Mesendoderm (in vitro differentiated cells): Measurements from ENCODE around the gene CD22.

Experiments
- DNase-seq: peaks from one replicate; pipeline ENCODE4 v3.0.0; 2013
- H2AK5ac ChIP-seq: 2 replicates; pipeline ENCODE4 v1.6.1; 2013; ENCODE audit warnings: low read length, inconsistent platforms
- H2BK120ac ChIP-seq: 2 replicates; pipeline ENCODE4 v1.6.1; 2013; ENCODE audit warnings: low read depth, mild to moderate bottlenecking, low read length, moderate library complexity, mixed read lengths
- H2BK15ac ChIP-seq: replicated peaks from 2 replicates; pipeline ENCODE4 v1.6.1; 2013; ENCODE audit warnings: low read depth, mild to moderate bottlenecking, moderate library complexity
- H2BK5ac ChIP-seq: 2 replicates; pipeline ENCODE4 v1.6.1; 2013; ENCODE audit warnings: low read length, inconsistent platforms
- H3K18ac ChIP-seq: 2 replicates; pipeline ENCODE4 v1.6.1; 2013; ENCODE audit warnings: mild to moderate bottlenecking, low read length, mixed read lengths
- H3K23ac ChIP-seq: one replicate; pipeline ENCODE4 v1.6.1; 2013; ENCODE audit warnings: low read length
- H3K27ac ChIP-seq: 2 replicates; pipeline ENCODE4 v1.5.1; 2013; ENCODE audit warnings: low read depth, mild to moderate bottlenecking, inconsistent platforms, low read length, moderate library complexity
- H3K27me3 ChIP-seq: 2 replicates; pipeline ENCODE4 v1.6.1; 2013; ENCODE audit warnings: low read length, control low read depth, mild to moderate bottlenecking, inconsistent platforms; ENCODE audit not compliant: insufficient read depth, poor library complexity
- H3K36me3 ChIP-seq: 2 replicates; pipeline ENCODE4 v1.6.1; 2013; ENCODE audit warnings: low read length, inconsistent platforms; ENCODE audit not compliant: control insufficient read depth, insufficient read depth
- H3K4ac ChIP-seq: one replicate; pipeline ENCODE4 v1.6.1; 2013; ENCODE audit warnings: low read depth, mild to moderate bottlenecking, low read length, moderate library complexity
- H3K4me1 ChIP-seq: 2 replicates; pipeline ENCODE4 v1.6.1; 2013; ENCODE audit warnings: low read depth, low read length, inconsistent platforms; ENCODE audit not compliant: control insufficient read depth
- H3K4me2 ChIP-seq: 2 replicates; pipeline ENCODE4 v1.6.1; 2013; ENCODE audit warnings: low read length
- H3K4me3 ChIP-seq: 2 replicates; pipeline ENCODE4 v1.5.1; 2013; ENCODE audit warnings: mild to moderate bottlenecking, low read length
- H3K56ac ChIP-seq: one replicate; pipeline ENCODE4 v1.6.1; 2013; ENCODE audit warnings: low read length
- H3K79me1 ChIP-seq: 2 replicates; pipeline ENCODE4 v1.6.1; 2013; ENCODE audit warnings: low read length, inconsistent platforms
- H3K79me2 ChIP-seq: 2 replicates; pipeline ENCODE4 v1.6.1; 2013; ENCODE audit warnings: mild to moderate bottlenecking, low read length; ENCODE audit not compliant: control insufficient read depth, insufficient read depth
- H3K9ac ChIP-seq: 2 replicates; pipeline ENCODE4 v1.6.1; 2013; ENCODE audit warnings: low read length, inconsistent platforms
- H4K5ac ChIP-seq: one replicate; pipeline ENCODE4 v1.6.1; 2013; ENCODE audit warnings: low read length
- H4K8ac ChIP-seq: one replicate; pipeline ENCODE4 v1.6.1; 2013; ENCODE audit warnings: low read depth, mild to moderate bottlenecking, control low read depth, low read length, moderate library complexity
- WGBS: extraction: QIAGEN DNeasy Blood & Tissue Kit; methylation state at CpG from one replicate; pipeline ENCODE4 v1.1.7; 2013; ENCODE audit warnings: low lambda C conversion rate, missing lambda C conversion rate; ENCODE audit not compliant: insufficient coverage; ENCODE audit errors: extremely low coverage; 5-methylcytosine and 5-hydroxymethylcytosine counted together

The CD22 gene

GRCh38 chr19:35360880-35361420, 32.0 kb downstream of the CD22 start:
- no peaks in the 10 kb centered on the region for H3K4me1 ChIP-seq
- H2BK5ac ChIP-seq = no peak overlapping the region
- H3K23ac ChIP-seq = no peak overlapping the region
- no peaks in the 10 kb centered on the region for H3K27me3 ChIP-seq
- H3K9ac ChIP-seq = no peak overlapping the region
- H3K4me3 ChIP-seq = no peak overlapping the region
- no peak overlapping the region for H3K4me2 ChIP-seq
- H3K56ac ChIP-seq = no peak overlapping the region
- no peak overlapping the region for H3K4ac ChIP-seq
- H3K36me3 ChIP-seq = no peaks in the 10 kb centered on the region
- H3K27ac ChIP-seq = no peak overlapping the region
- H2BK120ac ChIP-seq = no peak overlapping the region
- no peaks in the 10 kb centered on the region for H3K79me1 ChIP-seq
- H4K8ac ChIP-seq = no peak overlapping the region
- H3K79me2 ChIP-seq = no peaks in the 10 kb centered on the region
- DNase-seq = no peak
- no CpG with 5 or more reads among the region's 5 CpGs for WGBS
- H4K5ac ChIP-seq = no peak overlapping the region
- no peak overlapping the region for H3K18ac ChIP-seq
- no peak overlapping the region for H2BK15ac ChIP-seq
- no peak overlapping the region for H2AK5ac ChIP-seq

- H3K56ac ChIP-seq = no peak overlapping the region
- no peaks in the 10 kb centered on the region for H3K4me1 ChIP-seq
- H4K8ac ChIP-seq = no peak overlapping the region
- H2AK5ac ChIP-seq = no peak overlapping the region
- no CpG with 5 or more reads among the region's 14 CpGs for WGBS
- DNase-seq = no peak
- no peak overlapping the region for H2BK120ac ChIP-seq
- no peaks in the 10 kb centered on the region for H3K79me1 ChIP-seq
- H3K9ac ChIP-seq = no peak overlapping the region
- no peak overlapping the region for H2BK15ac ChIP-seq
- H3K4ac ChIP-seq = no peak overlapping the region
- H2BK5ac ChIP-seq = no peak overlapping the region
- H3K27ac ChIP-seq = no peak overlapping the region
- no peak overlapping the region for H4K5ac ChIP-seq
- no peak overlapping the region for H3K4me3 ChIP-seq
- H3K18ac ChIP-seq = no peak overlapping the region
- H3K23ac ChIP-seq = no peak overlapping the region
- no peaks in the 10 kb centered on the region for H3K36me3 ChIP-seq
- H3K27me3 ChIP-seq = no peaks in the 10 kb centered on the region
- H3K79me2 ChIP-seq = no peaks in the 10 kb centered on the region
- H3K4me2 ChIP-seq = no peak overlapping the region
Observed at GRCh38 chr19:35362261-35363000, 33.4 kb downstream of the CD22 start.

DNA sequence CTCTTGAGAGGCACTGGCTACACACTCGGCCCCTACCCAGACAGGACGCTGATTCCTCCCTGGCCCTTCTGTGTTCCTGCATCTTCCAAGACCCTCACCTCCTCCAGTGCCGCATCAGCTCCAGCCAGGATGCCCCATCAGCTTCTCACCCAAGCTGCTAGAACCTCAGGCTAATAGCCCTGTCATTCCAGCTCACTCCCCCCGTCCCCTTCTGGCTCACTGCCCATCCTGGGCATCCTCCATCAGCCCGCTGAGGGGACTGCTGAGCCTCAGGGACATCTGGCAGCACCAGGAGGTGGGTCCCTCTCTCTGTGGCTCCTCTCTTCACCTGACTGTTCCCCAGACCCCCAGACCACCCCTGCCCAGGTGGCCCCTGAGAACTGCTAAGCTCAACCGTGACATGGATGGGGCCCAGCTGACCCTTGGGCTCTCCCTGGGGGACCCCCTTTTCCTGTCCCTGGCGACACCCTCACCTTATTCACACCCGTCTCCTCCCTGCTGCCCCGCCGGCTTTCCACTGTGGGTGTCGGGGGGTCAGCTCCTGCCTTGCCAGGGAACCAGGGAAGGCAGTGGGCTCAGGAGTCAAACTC, 34.1 kb downstream of the CD22 start:
- DNase-seq = no peak
- Histone ChIP-seq H3K79me1 (no peaks in the 10 kb centered on the region), H3K56ac (no peak overlapping the region), H4K5ac (no peak overlapping the region), H3K9ac (no peak overlapping the region), H2AK5ac (no peak overlapping the region), H3K23ac (no peak overlapping the region), H3K79me2 (no peaks in the 10 kb centered on the region), H3K18ac (no peak overlapping the region), H3K4me2 (no peak overlapping the region), H3K4ac (no peak overlapping the region), H3K4me3 (no peak overlapping the region), H2BK5ac (no peak overlapping the region), H2BK15ac (no peak overlapping the region), H3K36me3 (no peaks in the 10 kb centered on the region), H3K27me3 (no peaks in the 10 kb centered on the region), H2BK120ac (no peak overlapping the region), H3K27ac (no peak overlapping the region), H4K8ac (no peak overlapping the region), H3K4me1 (no peaks in the 10 kb centered on the region)
- no CpG with 5 or more reads among the region's 11 CpGs for WGBS

DNA sequence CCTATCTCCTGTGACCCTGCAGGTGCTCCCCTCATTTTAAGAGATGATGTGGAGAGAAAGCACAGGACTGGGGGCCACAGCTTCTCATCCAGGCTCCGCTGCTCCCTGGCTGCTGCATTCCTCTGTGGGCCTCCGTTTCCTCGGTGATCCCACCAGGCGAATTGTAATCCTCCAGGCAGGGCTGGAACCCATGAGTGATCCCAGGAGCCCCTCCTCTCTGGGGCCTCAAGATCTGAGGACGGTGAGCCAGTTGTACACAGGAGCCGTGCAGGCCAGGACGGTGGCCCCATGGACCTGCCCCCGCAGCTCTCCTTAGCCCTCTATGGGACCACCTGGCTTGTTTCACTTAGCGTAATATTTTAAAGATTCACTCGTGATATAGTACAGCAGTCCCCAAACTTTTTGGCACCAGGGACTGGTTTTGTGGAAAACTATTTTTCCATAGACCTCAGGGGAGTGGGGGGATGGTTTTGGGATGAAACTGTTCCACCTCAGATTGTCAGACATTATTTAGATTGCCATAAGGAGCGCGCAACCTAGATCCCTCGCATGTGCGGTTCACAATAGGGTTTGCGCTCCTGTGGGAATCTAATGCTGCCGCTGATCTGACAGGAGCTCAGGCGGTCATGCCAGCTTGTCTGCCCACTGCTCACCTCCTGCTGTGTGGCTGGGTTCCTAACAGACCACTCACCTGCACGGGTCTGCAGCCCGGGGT, 34.9 kb downstream of the CD22 start:
- Histone ChIP-seq H3K18ac (no peak overlapping the region), H3K4me2 (no peak overlapping the region), H3K4ac (no peak overlapping the region), H3K27me3 (no peaks in the 10 kb centered on the region), H4K8ac (no peak overlapping the region), H3K27ac (no peak overlapping the region), H2BK120ac (no peak overlapping the region), H3K4me1 (no peaks in the 10 kb centered on the region), H3K23ac (no peak overlapping the region), H3K56ac (no peak overlapping the region), H2BK15ac (no peak overlapping the region), H3K36me3 (no peaks in the 10 kb centered on the region), H3K4me3 (no peak overlapping the region), H2AK5ac (no peak overlapping the region), H3K79me2 (no peaks in the 10 kb centered on the region), H3K79me1 (no peaks in the 10 kb centered on the region), H2BK5ac (no peak overlapping the region), H3K9ac (no peak overlapping the region), H4K5ac (no peak overlapping the region)
- DNase-seq = no peak
- WGBS = no CpG with 5 or more reads among the region's 19 CpGs

- Histone ChIP-seq H2BK15ac (no peak overlapping the region), H3K23ac (no peak overlapping the region), H3K56ac (no peak overlapping the region), H3K36me3 (no peaks in the 10 kb centered on the region), H3K18ac (no peak overlapping the region), H3K4ac (no peak overlapping the region), H4K5ac (no peak overlapping the region), H3K79me2 (no peaks in the 10 kb centered on the region), H2BK5ac (no peak overlapping the region), H4K8ac (no peak overlapping the region), H3K9ac (no peak overlapping the region), H3K4me1 (no peaks in the 10 kb centered on the region), H3K79me1 (no peaks in the 10 kb centered on the region), H3K27me3 (no peaks in the 10 kb centered on the region), H3K4me2 (no peak overlapping the region), H3K27ac (no peak overlapping the region), H3K4me3 (no peak overlapping the region), H2BK120ac (no peak overlapping the region), H2AK5ac (no peak overlapping the region)
- DNase-seq = no peak
- WGBS = no CpG with 5 or more reads among the region's 4 CpGs
Observed at GRCh38 chr19:35365303-35365702, 36.3 kb downstream of the CD22 start.
